SK-N-MC (cell line): ENCODE measurements around the gene CBFA2T2.

Experiments
- DNase-seq: peaks from one replicate; pipeline ENCODE4 v3.0.0-alpha.2; 2011; ENCODE audit warnings: low read depth, low spot score
- H3K27ac ChIP-seq: fragments of 200-600 bp; sonication (generic); 2 replicates; pipeline ENCODE4 v1.5.1; 2016; ENCODE audit warnings: mixed run types
- H3K36me3 ChIP-seq: fragments of 200-600 bp; sonication (generic); 2 replicates; pipeline ENCODE4 v1.6.1; 2017; ENCODE audit warnings: antibody characterized with exemption, low read length, mixed read lengths; ENCODE audit not compliant: insufficient read depth
- H3K4me3 ChIP-seq: fragments of 200-600 bp; sonication (generic); 2 replicates; pipeline ENCODE4 v1.5.1; 2016
- H3K9ac ChIP-seq: fragments of 200-600 bp; sonication (generic); 2 replicates; pipeline ENCODE4 v1.8.0; 2017; ENCODE audit warnings: mixed run types, mixed read lengths; ENCODE audit not compliant: insufficient read length
- H3K9me3 ChIP-seq: fragments of 200-600 bp; sonication (generic); 2 replicates; pipeline ENCODE4 v1.6.1; 2017; ENCODE audit warnings: low read depth, mild to moderate bottlenecking, antibody characterized with exemption, low read length, moderate library complexity, mixed read lengths
- EZH2 ChIP-seq: fragments of 200-600 bp; sonication (generic); IDR thresholded peaks from one replicate; pipeline ENCODE4 v1.6.1; 2017; ENCODE audit warnings: antibody characterized with exemption
- FOXP2 ChIP-seq: optimal IDR thresholded peaks from 2 replicates; pipeline ENCODE3; 2011; ENCODE audit warnings: mild to moderate bottlenecking, moderate library complexity; ENCODE audit not compliant: insufficient read depth; ENCODE audit errors: extremely low read length, control extremely low read depth
- POLR2AphosphoS5 ChIP-seq: IDR thresholded peaks from 2 replicates; pipeline ENCODE4 v1.6.1; 2012; ENCODE audit warnings: mild to moderate bottlenecking, low read depth, low read length, borderline replicate concordance

CBFA2T2 gene

GRCh38 chr20:33465481-33466302 is 24.2 kb upstream of the CBFA2T2 start:
- TF ChIP-seq POLR2AphosphoS5 (no peak), FOXP2 (no peak), EZH2 (no peak)
- no peaks in the 10 kb centered on the region for H3K9me3 ChIP-seq
- H3K36me3 ChIP-seq: no peaks in the 10 kb centered on the region
- no peak for DNase-seq
- no peak overlapping the region for H3K27ac ChIP-seq
- H3K4me3 ChIP-seq: no peak overlapping the region
- H3K9ac ChIP-seq: no peak overlapping the region

GRCh38 chr20:33466303-33466646 is 23.6 kb upstream of the CBFA2T2 start:
- DNase-seq: no peak
- no peak overlapping the region for H3K9ac ChIP-seq
- no peak overlapping the region for H3K27ac ChIP-seq
- H3K9me3 ChIP-seq: no peaks in the 10 kb centered on the region
- no peak overlapping the region for H3K4me3 ChIP-seq
- H3K36me3 ChIP-seq: no peaks in the 10 kb centered on the region
- TF ChIP-seq EZH2 (no peak), POLR2AphosphoS5 (no peak), FOXP2 (no peak)

- H3K36me3 ChIP-seq: no peaks in the 10 kb centered on the region
- DNase-seq: no peak
- no peak overlapping the region for H3K27ac ChIP-seq
- no peaks in the 10 kb centered on the region for H3K9me3 ChIP-seq
- no peak for TF ChIP-seq POLR2AphosphoS5
- TF ChIP-seq EZH2: no peak
- TF ChIP-seq FOXP2: no peak
- H3K4me3 ChIP-seq: no peak overlapping the region
- no peak overlapping the region for H3K9ac ChIP-seq
Observed at GRCh38 chr20:33470457-33470856, 19.4 kb upstream of the CBFA2T2 start.

GRCh38 chr20:33470866-33471265 is 19.0 kb upstream of the CBFA2T2 start:
- no peak for TF ChIP-seq POLR2AphosphoS5
- TF ChIP-seq EZH2: no peak
- H3K9me3 ChIP-seq: no peaks in the 10 kb centered on the region
- DNase-seq: no peak
- no peak overlapping the region for H3K4me3 ChIP-seq
- no peak overlapping the region for H3K27ac ChIP-seq
- no peaks in the 10 kb centered on the region for H3K36me3 ChIP-seq
- no peak overlapping the region for H3K9ac ChIP-seq

- Histone ChIP-seq H3K36me3 (no peaks in the 10 kb centered on the region), H3K9me3 (no peaks in the 10 kb centered on the region), H3K9ac (no peak overlapping the region), H3K4me3 (no peak overlapping the region), H3K27ac (no peak overlapping the region)
- TF ChIP-seq FOXP2 (no peak), POLR2AphosphoS5 (no peak), EZH2 (no peak)
- no peak for DNase-seq
Observed at GRCh38 chr20:33472868-33473435, 16.9 kb upstream of the CBFA2T2 start.

GRCh38 chr20:33474097-33474873 is 15.6 kb upstream of the CBFA2T2 start:
- H3K27ac ChIP-seq: no peak overlapping the region
- no peak overlapping the region for H3K4me3 ChIP-seq
- no peaks in the 10 kb centered on the region for H3K36me3 ChIP-seq
- no peak for DNase-seq
- H3K9ac ChIP-seq: no peak overlapping the region
- TF ChIP-seq FOXP2 (no peak), EZH2 (no peak)
- no peaks in the 10 kb centered on the region for H3K9me3 ChIP-seq

- no peak for DNase-seq
- H3K9me3 ChIP-seq: no peaks in the 10 kb centered on the region
- no peak for TF ChIP-seq POLR2AphosphoS5
- no peak for TF ChIP-seq EZH2
- TF ChIP-seq FOXP2: no peak
- no peak overlapping the region for H3K9ac ChIP-seq
- no peak overlapping the region for H3K4me3 ChIP-seq
- H3K36me3 ChIP-seq: no peaks in the 10 kb centered on the region
- no peak overlapping the region for H3K27ac ChIP-seq
Observed at GRCh38 chr20:33474963-33475362, 14.9 kb upstream of the CBFA2T2 start.

GRCh38 chr20:33475381-33476152 is 14.3 kb upstream of the CBFA2T2 start:
- TF ChIP-seq EZH2 (no peak), FOXP2 (no peak)
- no peak for DNase-seq
- Histone ChIP-seq H3K9ac (no peak overlapping the region), H3K9me3 (no peaks in the 10 kb centered on the region), H3K36me3 (no peaks in the 10 kb centered on the region), H3K4me3 (no peak overlapping the region), H3K27ac (no peak overlapping the region)
